H1 (cell line): ENCODE data around the gene HABP2. TPM values are rescaled to one million over a fixed set of nuclear protein-coding genes. Genes with fewer than 3 reads are reported as not detected.

Source experiments
- CTCF ChIA-PET: fragments of 300-600 bp; sonication (Branson Sonifier 250); formaldehyde crosslinking; loops from one replicate; lab custom pipeline; 2021; ENCODE audit not compliant: partially characterized antibody; lab: Charles Lee
- POLR2A ChIA-PET: fragments of 300-600 bp; sonication (Branson Sonifier 250); formaldehyde crosslinking; loops from one replicate; lab custom pipeline; 2021; ENCODE audit warnings: inconsistent platforms; ENCODE audit not compliant: partially characterized antibody; lab: Charles Lee
- DNase-seq, 2 experiments: peaks; one replicate each; pipeline versions ENCODE4 v3.0.0 to v3.0.0-alpha.2; 2010 to 2022; ENCODE audit warnings: low spot score in 2 of 2, low read depth in 1 of 2, mixed read lengths in 1 of 2
- FAIRE-seq: peaks from 2 replicates; lab custom pipeline; 2011; peaks lifted over from hg19 to GRCh38; lab: Jason Lieb, UNC
- H2AFZ ChIP-seq: 2 replicates; pipeline ENCODE4 v1.8.1; 2012; ENCODE audit warnings: low read length, inconsistent platforms
- H2AK5ac ChIP-seq: 2 replicates; pipeline ENCODE4 v1.6.1; 2013; ENCODE audit warnings: low read depth, low read length
- H2BK120ac ChIP-seq: replicated peaks from 2 replicates; pipeline ENCODE3; 2013; ENCODE audit warnings: low read depth, low read length, inconsistent platforms
- H2BK12ac ChIP-seq: 2 replicates; pipeline ENCODE4 v1.6.1; 2013; ENCODE audit warnings: low read depth, low read length
- H2BK15ac ChIP-seq: 2 replicates; pipeline ENCODE4 v1.6.1; 2013; ENCODE audit warnings: low read length
- H2BK20ac ChIP-seq: 2 replicates; pipeline ENCODE4 v1.6.1; 2013; ENCODE audit warnings: low read length
- H2BK5ac ChIP-seq: 2 replicates; pipeline ENCODE4 v1.6.1; 2013; ENCODE audit warnings: low read depth, low read length
- H3K14ac ChIP-seq: 2 replicates; pipeline ENCODE4 v1.6.1; 2013; ENCODE audit warnings: inconsistent platforms; ENCODE audit not compliant: insufficient read length
- H3K18ac ChIP-seq: 2 replicates; pipeline ENCODE4 v1.6.1; 2013; ENCODE audit warnings: low read length; ENCODE audit errors: extremely low read depth
- H3K23ac ChIP-seq: 2 replicates; pipeline ENCODE4 v1.6.1; 2013; ENCODE audit warnings: inconsistent platforms; ENCODE audit not compliant: insufficient read length
- H3K23me2 ChIP-seq: 2 replicates; pipeline ENCODE4 v1.6.1; 2013; ENCODE audit warnings: low read depth, low read length
- H3K27ac ChIP-seq: 2 replicates; pipeline ENCODE4 v1.6.1; 2011; ENCODE audit warnings: low read depth, low read length, inconsistent platforms
- H3K27me3 ChIP-seq, 4 experiments: replicated peaks in 1 of 4; 1 replicate in 1 of 4; 2 replicates in 3 of 4; pipeline versions ENCODE4 v1.6.1 to v1.8.1; 2011 to 2013; ENCODE audit warnings: low read length in 3 of 4, mild to moderate bottlenecking in 3 of 4, inconsistent platforms in 2 of 4, mixed read lengths in 2 of 4, moderate library complexity in 1 of 4; ENCODE audit not compliant: control insufficient read depth in 3 of 4, insufficient read depth in 3 of 4; ENCODE audit errors: extremely low read depth in 1 of 4
- H3K36me3 ChIP-seq, 4 experiments: 2 replicates each; pipeline versions ENCODE4 v1.6.1 to v1.8.1; 2011 to 2013; ENCODE audit warnings: mild to moderate bottlenecking in 4 of 4, low read length in 3 of 4, moderate library complexity in 2 of 4, control low read depth in 1 of 4, inconsistent platforms in 1 of 4; ENCODE audit not compliant: insufficient read depth in 4 of 4, control insufficient read depth in 2 of 4
- H3K4ac ChIP-seq: replicated peaks from 2 replicates; pipeline ENCODE3; 2013; ENCODE audit warnings: low read length, low read depth, mixed read lengths, inconsistent platforms; ENCODE audit not compliant: insufficient read length
- H3K4me1 ChIP-seq, 4 experiments: replicated peaks in 1 of 4; 1 replicate in 1 of 4; 2 replicates in 3 of 4; pipeline versions ENCODE4 v1.6.1 to v1.8.1; 2011 to 2013; ENCODE audit warnings: low read length in 3 of 4, inconsistent platforms in 2 of 4, mixed read lengths in 1 of 4; ENCODE audit not compliant: insufficient read depth in 4 of 4, control insufficient read depth in 3 of 4
- H3K4me2 ChIP-seq, 2 experiments: 2 replicates each; pipeline versions ENCODE4 v1.6.1 to v1.8.1; 2011 to 2013; ENCODE audit warnings: low read depth in 2 of 2, low read length in 2 of 2, control low read depth in 1 of 2, inconsistent platforms in 1 of 2, mild to moderate bottlenecking in 1 of 2; ENCODE audit not compliant: insufficient read depth in 1 of 2
- H3K4me3 ChIP-seq, 4 experiments: fragments of 200-600, 300-600 bp in 1 of 4; sonication (generic), shearing (Covaris generic), sonication (Bioruptor Twin) in 1 of 4; 2 replicates each; pipeline versions ENCODE4 v1.5.1 to v1.8.1; 2011 to 2016; ENCODE audit warnings: low read length in 4 of 4, low read depth in 3 of 4, control low read depth in 2 of 4, inconsistent platforms in 2 of 4, mild to moderate bottlenecking in 2 of 4, mixed read lengths in 1 of 4, moderate library complexity in 1 of 4; ENCODE audit not compliant: insufficient read depth in 2 of 4; ENCODE audit errors: extremely low read depth in 1 of 4
- H3K56ac ChIP-seq: replicated peaks from 2 replicates; pipeline ENCODE3; 2013; ENCODE audit warnings: low read depth, mild to moderate bottlenecking, mixed read lengths, low read length, inconsistent platforms; ENCODE audit not compliant: insufficient read length
- H3K79me1 ChIP-seq: 2 replicates; pipeline ENCODE4 v1.6.1; 2013; ENCODE audit warnings: low read depth, low read length, control low read depth
- H3K79me2 ChIP-seq, 2 experiments: 2 replicates each; pipeline versions ENCODE4 v1.6.1 to v1.8.1; 2012 to 2013; ENCODE audit warnings: low read length in 2 of 2, mild to moderate bottlenecking in 2 of 2, inconsistent platforms in 1 of 2; ENCODE audit not compliant: insufficient read depth in 2 of 2, control insufficient read depth in 1 of 2
- H3K9ac ChIP-seq, 4 experiments: replicated peaks in 1 of 4; 1 replicate in 1 of 4; 2 replicates in 3 of 4; pipeline versions ENCODE4 v1.6.1 to v1.8.1; 2011 to 2013; ENCODE audit warnings: low read depth in 3 of 4, low read length in 3 of 4, control low read depth in 2 of 4, mild to moderate bottlenecking in 2 of 4, moderate library complexity in 2 of 4, inconsistent platforms in 1 of 4; ENCODE audit errors: extremely low read depth in 1 of 4
- H3K9me3 ChIP-seq, 2 experiments: 2 replicates each; pipeline versions ENCODE4 v1.6.1 to v1.8.1; 2012 to 2013; ENCODE audit warnings: mild to moderate bottlenecking in 2 of 2, moderate library complexity in 2 of 2, control low read depth in 1 of 2, inconsistent platforms in 1 of 2, low read depth in 1 of 2, low read length in 1 of 2, mixed read lengths in 1 of 2; ENCODE audit not compliant: insufficient read depth in 2 of 2
- H4K20me1 ChIP-seq, 2 experiments: replicated peaks in 1 of 2; 2 replicates each; pipeline versions ENCODE3 to v1.8.1; 2011 to 2013; ENCODE audit warnings: inconsistent platforms in 2 of 2, low read length in 2 of 2, mild to moderate bottlenecking in 1 of 2; ENCODE audit not compliant: insufficient read depth in 2 of 2, control insufficient read depth in 1 of 2
- H4K5ac ChIP-seq: 2 replicates; pipeline ENCODE4 v1.6.1; 2013; ENCODE audit warnings: low read length, low read depth, mixed read lengths, inconsistent platforms; ENCODE audit not compliant: insufficient read length
- H4K8ac ChIP-seq: 2 replicates; pipeline ENCODE4 v1.8.0; 2013; ENCODE audit warnings: mild to moderate bottlenecking, moderate library complexity, low read length, inconsistent platforms; ENCODE audit not compliant: insufficient read depth; ENCODE audit errors: extremely low read depth
- H4K91ac ChIP-seq: replicated peaks from 2 replicates; pipeline ENCODE3; 2013; ENCODE audit warnings: low read length, mixed read lengths, inconsistent platforms; ENCODE audit not compliant: insufficient read length
- CREB1 ChIP-seq: IDR thresholded peaks from 2 replicates; pipeline ENCODE4 v1.6.1; 2012; ENCODE audit warnings: inconsistent platforms
- WGBS, 2 experiments: shearing (Covaris generic) in 1 of 2; methylation state at CpG; one replicate each; pipeline versions ENCODE4 v1.1.6 to v1.1.7; 2013 to 2015; ENCODE audit warnings: low lambda C conversion rate in 2 of 2, mixed read lengths in 2 of 2, inconsistent platforms in 1 of 2, low coverage in 1 of 2, missing lambda C conversion rate in 1 of 2; ENCODE audit not compliant: insufficient replicate concordance in 2 of 2, insufficient coverage in 1 of 2, insufficient read length in 1 of 2; ENCODE audit errors: extremely low coverage in 1 of 2, missing lambda C conversion rate in 1 of 2; 5-methylcytosine and 5-hydroxymethylcytosine counted together
- long read RNA-seq, 2 experiments: library from RNA in 1 of 2; library from capped mRNA in 1 of 2; stranded (forward); transcript quantifications; one replicate each; pipeline ENCODE4 v2.0.0, GENCODE V29; 2021; ENCODE audit warnings: inconsistent platforms in 1 of 2
- polyA minus RNA-seq, 3 experiments: library from RNA; depleted of rRNA, polyadenylated mRNA; stranded (reverse); fragments of >200 nt; gene quantifications; 1 replicate in 2 of 3; 2 replicates in 1 of 3; pipeline ENCODE4 v1.2.3, GENCODE V29; 2011
- polyA plus RNA-seq, 7 experiments: library from polyadenylated mRNA; depleted of rRNA in 3 of 7; stranded (reverse) in 5 of 7; unstranded in 2 of 7; fragments of >200 nt in 5 of 7; fragments of 200-250 nt in 2 of 7; gene quantifications; 1 replicate in 5 of 7; 2 replicates in 1 of 7; 4 replicates in 1 of 7; pipeline versions ENCODE4 v1.2.1 to v1.2.3, GENCODE V29; 2011 to 2013; ENCODE audit warnings: missing spikeins in 2 of 7, mixed read lengths in 2 of 7
- total RNA-seq: library from RNA; stranded (reverse); fragmentation: NEBNext Ultra II Directional; extraction: Animal tissue kit (Norgen Biotek cat#: 25700); gene quantifications from 2 replicates; pipeline ENCODE4 v1.2.1, GENCODE V29; 2021
- TF ChIP-seq, protein P1 (sequence below): IDR thresholded peaks from 2 replicates; pipeline ENCODE4 v1.6.1; 2012; ENCODE audit warnings: low read length, inconsistent platforms
- TF ChIP-seq, protein P2 (sequence below): IDR thresholded peaks from 2 replicates; pipeline ENCODE4 v1.6.1; 2011; ENCODE audit warnings: low read length, improper control_type of control experiment

HABP2 gene
- total RNA-seq (not detected in 2 replicates), polyA plus RNA-seq (2011; rRNA removed) (not detected in 2 replicates), polyA minus RNA-seq (2011; rRNA and poly(A)+ RNA removed) (not detected in 2 replicates)
- not detected for polyA plus RNA-seq (2011; cell fraction: cytosol; rRNA removed)
- polyA plus RNA-seq (2011; cell fraction: nucleus; rRNA removed): not detected
- not detected in 4 replicates for polyA plus RNA-seq (2012, experiment 1 of 2)
- 0.05 TPM for polyA plus RNA-seq (2012, experiment 2 of 2)
- not detected for polyA plus RNA-seq (2013, experiment 1 of 2)
- not detected for polyA plus RNA-seq (2013, experiment 2 of 2)
- not detected for polyA minus RNA-seq (2011; cell fraction: cytosol; rRNA and poly(A)+ RNA removed)
- not detected for polyA minus RNA-seq (2011; cell fraction: nucleus; rRNA and poly(A)+ RNA removed)
- long read RNA-seq, experiment 1: 0 reads
- long read RNA-seq, experiment 2: 0 reads

DNA sequence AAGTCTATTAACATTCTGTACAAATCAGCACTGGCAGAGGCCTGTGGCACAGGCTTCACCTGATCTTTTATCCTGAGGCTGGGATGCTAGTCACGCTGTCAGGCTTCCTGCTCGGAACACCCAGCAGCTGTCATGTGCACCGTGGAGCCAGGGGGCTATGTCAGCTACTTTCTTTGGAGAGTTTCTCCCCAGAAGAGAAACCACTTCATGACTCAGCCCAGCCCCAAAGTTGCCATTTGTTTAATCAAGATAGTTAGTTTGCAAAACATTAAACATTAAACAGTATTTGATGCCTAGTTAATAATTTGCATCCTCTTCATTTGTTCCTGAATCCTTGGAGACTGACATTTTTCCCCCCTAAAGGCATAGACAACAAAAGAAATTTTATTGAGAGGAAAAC lies at the start of gene HABP2:
Gene HABP2, plus strand, starts transcription at position 353 of the 400 bp plus-strand sequence. CDS start 69 bp downstream, outside the sequence.
- no peak within 1 kb of the TSS for H3K27ac ChIP-seq
- WGBS, 2 experiments: 85% methylated on average over 3 of the region's 3 CpGs; no CpG with 5 or more reads in 1 of the 2 experiments
- H3K4ac ChIP-seq: no peak within 1 kb of the TSS
- H4K20me1 ChIP-seq: peaks cover 2 to 5% of the 10 kb centered on the region in 2 experiments
- no peak for FAIRE-seq
- H3K4me2 ChIP-seq: no peak within 1 kb of the TSS
- H3K4me1 ChIP-seq: peaks cover 0 to 8% (median 2%) of the 10 kb centered on the region in 4 experiments; a peak in 4 of 7 replicates
- ChIA-PET CTCF (no interaction called here), POLR2A (no interaction called here)
- no peak within 1 kb of the TSS for H4K91ac ChIP-seq
- no peak within 1 kb of the TSS for H2AK5ac ChIP-seq
- H3K9me3 ChIP-seq: no peaks in the 10 kb centered on the region
- no peaks in the 10 kb centered on the region for H3K36me3 ChIP-seq
- no peak within 1 kb of the TSS for H3K56ac ChIP-seq
- no peak for TF ChIP-seq CREB1
- TF ChIP-seq, protein P1, sequence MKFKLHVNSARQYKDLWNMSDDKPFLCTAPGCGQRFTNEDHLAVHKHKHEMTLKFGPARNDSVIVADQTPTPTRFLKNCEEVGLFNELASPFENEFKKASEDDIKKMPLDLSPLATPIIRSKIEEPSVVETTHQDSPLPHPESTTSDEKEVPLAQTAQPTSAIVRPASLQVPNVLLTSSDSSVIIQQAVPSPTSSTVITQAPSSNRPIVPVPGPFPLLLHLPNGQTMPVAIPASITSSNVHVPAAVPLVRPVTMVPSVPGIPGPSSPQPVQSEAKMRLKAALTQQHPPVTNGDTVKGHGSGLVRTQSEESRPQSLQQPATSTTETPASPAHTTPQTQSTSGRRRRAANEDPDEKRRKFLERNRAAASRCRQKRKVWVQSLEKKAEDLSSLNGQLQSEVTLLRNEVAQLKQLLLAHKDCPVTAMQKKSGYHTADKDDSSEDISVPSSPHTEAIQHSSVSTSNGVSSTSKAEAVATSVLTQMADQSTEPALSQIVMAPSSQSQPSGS: no peak
- TF ChIP-seq, protein P2, sequence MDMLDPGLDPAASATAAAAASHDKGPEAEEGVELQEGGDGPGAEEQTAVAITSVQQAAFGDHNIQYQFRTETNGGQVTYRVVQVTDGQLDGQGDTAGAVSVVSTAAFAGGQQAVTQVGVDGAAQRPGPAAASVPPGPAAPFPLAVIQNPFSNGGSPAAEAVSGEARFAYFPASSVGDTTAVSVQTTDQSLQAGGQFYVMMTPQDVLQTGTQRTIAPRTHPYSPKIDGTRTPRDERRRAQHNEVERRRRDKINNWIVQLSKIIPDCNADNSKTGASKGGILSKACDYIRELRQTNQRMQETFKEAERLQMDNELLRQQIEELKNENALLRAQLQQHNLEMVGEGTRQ: no peak
- peaks cover 49 to 69% (median 63%) of the 10 kb centered on the region in 4 experiments for H3K27me3 ChIP-seq
- H3K79me2 ChIP-seq: no peaks in the 10 kb centered on the region
- no peak within 1 kb of the TSS for H4K5ac ChIP-seq
- H2AFZ ChIP-seq: no peak within 1 kb of the TSS
- H2BK120ac ChIP-seq: no peak within 1 kb of the TSS
- DNase-seq: no peak
- no peak within 1 kb of the TSS for H2BK15ac ChIP-seq
- no peak within 1 kb of the TSS for H3K18ac ChIP-seq
- H3K23me2 ChIP-seq: no peaks in the 10 kb centered on the region
- no peak within 1 kb of the TSS for H3K23ac ChIP-seq
- no peaks in the 10 kb centered on the region for H3K79me1 ChIP-seq
- no peak within 1 kb of the TSS for H3K14ac ChIP-seq
- H2BK5ac ChIP-seq: no peak within 1 kb of the TSS
- no peak within 1 kb of the TSS for H3K9ac ChIP-seq
- no peak within 1 kb of the TSS for H2BK12ac ChIP-seq
- no peak within 1 kb of the TSS for H2BK20ac ChIP-seq
- no peak within 1 kb of the TSS for H3K4me3 ChIP-seq
- H4K8ac ChIP-seq: no peak within 1 kb of the TSS
